MM.1S (cell line): ENCODE results near the gene DELE1.

ENCODE experiments used
- DNase-seq: peaks from one replicate; pipeline ENCODE4 v3.0.0-alpha.2; 2015
- H2AFZ ChIP-seq: fragments of 300-600 bp; sonication (generic); 2 replicates; pipeline ENCODE4 v1.6.0; 2016; ENCODE audit warnings: antibody characterized with exemption, low read length
- H3F3A ChIP-seq: fragments of 300-600 bp; sonication (generic); 2 replicates; pipeline ENCODE4 v1.6.1; 2016; ENCODE audit warnings: mild to moderate bottlenecking, antibody characterized with exemption, low read length, moderate library complexity, mixed read lengths; ENCODE audit not compliant: insufficient read depth
- H3K27ac ChIP-seq: fragments of 300-600 bp; sonication (generic); 2 replicates; pipeline ENCODE4 v1.5.1; 2016; ENCODE audit warnings: mild to moderate bottlenecking, low read length
- H3K27me3 ChIP-seq: fragments of 300-600 bp; sonication (generic); replicated peaks from 2 replicates; pipeline ENCODE4 v1.6.0; 2016; ENCODE audit warnings: low read length; ENCODE audit not compliant: insufficient read depth
- H3K36me3 ChIP-seq: fragments of 300-600 bp; sonication (generic); replicated peaks from 2 replicates; pipeline ENCODE4 v1.6.1; 2016; ENCODE audit warnings: mild to moderate bottlenecking, low read length, mixed read lengths; ENCODE audit not compliant: insufficient read depth
- H3K4me1 ChIP-seq: fragments of 300-600 bp; sonication (generic); 2 replicates; pipeline ENCODE4 v1.6.1; 2016; ENCODE audit warnings: low read length, mixed read lengths
- H3K4me2 ChIP-seq: fragments of 300-600 bp; sonication (generic); 2 replicates; pipeline ENCODE4 v1.6.0; 2016; ENCODE audit warnings: low read depth, low read length
- H3K4me3 ChIP-seq: fragments of 300-600 bp; sonication (generic); 2 replicates; pipeline ENCODE4 v1.5.1; 2016; ENCODE audit warnings: low read length, mixed read lengths
- H3K79me2 ChIP-seq: fragments of 300-600 bp; sonication (generic); 2 replicates; pipeline ENCODE4 v1.6.1; 2016; ENCODE audit warnings: mixed run types, low read length, mixed read lengths
- H3K9ac ChIP-seq: fragments of 300-600 bp; sonication (generic); 2 replicates; pipeline ENCODE4 v1.6.1; 2016; ENCODE audit warnings: low read length, mixed read lengths
- H3K9me2 ChIP-seq: fragments of 300-600 bp; sonication (generic); replicated peaks from 2 replicates; pipeline ENCODE4 v1.6.1; 2016; ENCODE audit warnings: mild to moderate bottlenecking, low read length, mixed read lengths; ENCODE audit not compliant: insufficient read depth
- H3K9me3 ChIP-seq: fragments of 300-600 bp; sonication (generic); replicated peaks from 2 replicates; pipeline ENCODE4 v1.6.1; 2016; ENCODE audit warnings: mild to moderate bottlenecking, low read length, mixed read lengths; ENCODE audit not compliant: insufficient read depth
- H4K20me1 ChIP-seq: fragments of 300-600 bp; sonication (generic); 2 replicates; pipeline ENCODE4 v1.6.1; 2016; ENCODE audit warnings: mild to moderate bottlenecking, low read length, moderate library complexity, mixed read lengths; ENCODE audit not compliant: insufficient read depth
- EZH2 ChIP-seq: fragments of 300-600 bp; sonication (generic); optimal IDR thresholded peaks from 2 replicates; pipeline ENCODE3; 2017; ENCODE audit warnings: low read depth, mild to moderate bottlenecking, antibody characterized with exemption, low read length, mixed read lengths
- EZH2phosphoT487 ChIP-seq: fragments of 300-600 bp; sonication (generic); IDR thresholded peaks from 2 replicates; pipeline ENCODE4 v1.6.1; 2018; ENCODE audit warnings: antibody characterized with exemption, low read length
- TF ChIP-seq, protein P1 (sequence below): fragments of 300-600 bp; sonication (generic); IDR thresholded peaks from 2 replicates; pipeline ENCODE4 v1.5.1; 2016; ENCODE audit warnings: antibody characterized with exemption, low read length, mixed read lengths

Gene DELE1

DNA sequence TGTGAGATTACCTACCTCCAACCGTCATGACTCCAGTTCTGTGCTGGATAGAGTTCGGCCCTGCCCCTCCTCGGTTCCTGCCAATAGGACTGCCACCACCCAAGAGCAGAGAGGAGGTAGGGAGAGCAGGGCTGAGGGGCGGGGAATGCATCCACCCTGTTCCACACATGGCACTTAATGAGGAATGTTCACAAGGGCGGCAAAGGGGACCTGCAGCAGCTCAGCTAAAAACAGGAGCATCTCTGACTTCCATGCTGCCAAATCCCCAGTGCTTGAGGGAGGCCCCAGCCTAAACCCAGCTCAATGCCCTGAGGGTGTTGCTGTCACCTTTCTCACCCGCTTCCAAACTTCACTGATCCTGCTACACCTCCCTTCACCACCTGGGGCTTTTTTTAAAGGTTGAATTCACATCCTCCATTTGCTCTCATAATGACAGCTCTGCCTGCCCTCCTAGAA is 7.8 kb upstream of the DELE1 start:
- peaks cover 15% of the 10 kb centered on the region; the same call in 1 of the 2 replicates for H3F3A ChIP-seq
- no peaks in the 10 kb centered on the region for H3K79me2 ChIP-seq
- no peaks in the 10 kb centered on the region for H4K20me1 ChIP-seq
- no peaks in the 10 kb centered on the region for H3K27me3 ChIP-seq
- no peak for TF ChIP-seq EZH2
- TF ChIP-seq EZH2phosphoT487, result no peak
- TF ChIP-seq, protein P1, sequence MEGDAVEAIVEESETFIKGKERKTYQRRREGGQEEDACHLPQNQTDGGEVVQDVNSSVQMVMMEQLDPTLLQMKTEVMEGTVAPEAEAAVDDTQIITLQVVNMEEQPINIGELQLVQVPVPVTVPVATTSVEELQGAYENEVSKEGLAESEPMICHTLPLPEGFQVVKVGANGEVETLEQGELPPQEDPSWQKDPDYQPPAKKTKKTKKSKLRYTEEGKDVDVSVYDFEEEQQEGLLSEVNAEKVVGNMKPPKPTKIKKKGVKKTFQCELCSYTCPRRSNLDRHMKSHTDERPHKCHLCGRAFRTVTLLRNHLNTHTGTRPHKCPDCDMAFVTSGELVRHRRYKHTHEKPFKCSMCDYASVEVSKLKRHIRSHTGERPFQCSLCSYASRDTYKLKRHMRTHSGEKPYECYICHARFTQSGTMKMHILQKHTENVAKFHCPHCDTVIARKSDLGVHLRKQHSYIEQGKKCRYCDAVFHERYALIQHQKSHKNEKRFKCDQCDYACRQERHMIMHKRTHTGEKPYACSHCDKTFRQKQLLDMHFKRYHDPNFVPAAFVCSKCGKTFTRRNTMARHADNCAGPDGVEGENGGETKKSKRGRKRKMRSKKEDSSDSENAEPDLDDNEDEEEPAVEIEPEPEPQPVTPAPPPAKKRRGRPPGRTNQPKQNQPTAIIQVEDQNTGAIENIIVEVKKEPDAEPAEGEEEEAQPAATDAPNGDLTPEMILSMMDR, result peak; percentile 9; the same call in 1 of the 2 replicates
- peak overlapping the region; percentile 31; the same call in 1 of the 2 replicates for H3K27ac ChIP-seq
- no peaks in the 10 kb centered on the region for H3K9me3 ChIP-seq
- H2AFZ ChIP-seq, result peak overlapping the region; percentile 47; the same call in 1 of the 2 replicates
- no peaks in the 10 kb centered on the region for H3K9me2 ChIP-seq
- H3K9ac ChIP-seq, result no peak overlapping the region
- H3K4me1 ChIP-seq, result peaks cover 28% of the 10 kb centered on the region
- H3K36me3 ChIP-seq, result no peaks in the 10 kb centered on the region
- H3K4me2 ChIP-seq, result no peak overlapping the region
- no peak for DNase-seq
- no peak overlapping the region for H3K4me3 ChIP-seq

DNA sequence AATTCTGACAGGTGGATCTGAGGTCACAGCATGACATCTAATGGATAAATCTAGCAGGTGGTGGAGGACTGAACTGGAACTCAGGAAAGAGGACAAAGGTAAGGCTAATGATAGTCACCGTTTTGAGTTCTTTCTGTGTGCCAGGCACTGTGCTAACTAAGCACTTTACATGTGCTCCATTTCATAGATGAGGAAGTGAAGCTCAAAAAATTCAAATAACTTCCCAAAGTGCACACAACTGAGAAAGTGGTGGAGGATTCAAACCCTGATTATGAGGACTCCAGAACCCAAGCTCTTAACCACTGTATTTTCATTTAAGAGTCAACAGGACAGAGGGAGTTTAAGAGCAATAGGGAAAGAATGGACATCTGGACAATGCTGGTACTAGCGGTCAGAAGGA is 7.1 kb upstream of the DELE1 start:
- no peak overlapping the region for H3K9ac ChIP-seq
- H3K9me2 ChIP-seq, result no peaks in the 10 kb centered on the region
- peak overlapping the region; percentile 47 for H2AFZ ChIP-seq
- H3K36me3 ChIP-seq, result no peaks in the 10 kb centered on the region
- no peaks in the 10 kb centered on the region for H3K9me3 ChIP-seq
- H3K4me3 ChIP-seq, result no peak overlapping the region
- peaks cover 19% of the 10 kb centered on the region; the same call in 1 of the 2 replicates for H3F3A ChIP-seq
- no peaks in the 10 kb centered on the region for H3K27me3 ChIP-seq
- DNase-seq, result no peak
- peak overlapping the region; percentile 9; the same call in 1 of the 2 replicates for H3K4me2 ChIP-seq
- peaks cover 28% of the 10 kb centered on the region for H3K4me1 ChIP-seq
- no peaks in the 10 kb centered on the region for H3K79me2 ChIP-seq
- H3K27ac ChIP-seq, result peak overlapping the region; percentile 31; the same call in 1 of the 2 replicates
- no peaks in the 10 kb centered on the region for H4K20me1 ChIP-seq
- no peak for TF ChIP-seq EZH2
- TF ChIP-seq, protein P1, result no peak
- no peak for TF ChIP-seq EZH2phosphoT487

DNA sequence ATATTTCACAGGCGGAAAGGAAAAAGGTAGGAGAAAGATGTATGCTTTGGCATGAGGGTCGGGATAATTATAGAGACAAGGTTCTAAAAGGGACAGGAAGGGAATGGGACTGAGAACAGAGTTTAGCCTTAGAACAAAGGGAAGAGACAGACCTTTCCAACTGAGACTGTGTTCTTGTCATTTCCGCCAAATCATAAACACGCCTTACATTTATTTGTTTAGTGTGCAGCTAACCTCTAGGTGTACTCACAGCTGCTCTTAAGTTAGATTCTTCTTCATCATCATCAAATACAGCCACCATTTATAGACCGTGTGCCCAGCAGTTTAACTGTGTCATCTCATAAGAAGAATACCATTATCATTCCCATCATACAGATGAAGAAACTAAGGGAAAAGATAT is 5.9 kb upstream of the DELE1 start:
- Histone ChIP-seq H3K27me3 (no peaks in the 10 kb centered on the region), H3K79me2 (no peaks in the 10 kb centered on the region), H3K9me3 (no peaks in the 10 kb centered on the region), H3K27ac (no peak overlapping the region), H3K4me1 (peaks cover 28% of the 10 kb centered on the region), H3K4me3 (no peak overlapping the region), H3F3A (peaks cover 19% of the 10 kb centered on the region; the same call in 1 of the 2 replicates), H4K20me1 (no peaks in the 10 kb centered on the region), H3K36me3 (no peaks in the 10 kb centered on the region), H2AFZ (no peak overlapping the region), H3K9ac (no peak overlapping the region), H3K4me2 (no peak overlapping the region), H3K9me2 (no peaks in the 10 kb centered on the region)
- TF ChIP-seq EZH2phosphoT487, result no peak
- TF ChIP-seq EZH2, result no peak
- TF ChIP-seq, protein P1, result no peak
- no peak for DNase-seq
